Activated T-cell treated with anti-CD3 and anti-CD28 coated beads, Interleukin-2, amount 50 U/mL, for 24 hours (primary cell): ENCODE measurements around the gene CUL5.

Experiments used
- DNase-seq: peaks from one replicate; pipeline ENCODE4 v3.0.0-alpha.2; 2020
- H3K27ac Mint-ChIP-seq: 2 replicates; pipeline ENCODE4 v1.8.0; 2020; ENCODE audit warnings: mild to moderate bottlenecking, mixed read lengths
- H3K27me3 Mint-ChIP-seq: 2 replicates; pipeline ENCODE4 v1.8.0; 2020; ENCODE audit warnings: mixed read lengths
- H3K36me3 Mint-ChIP-seq: 2 replicates; pipeline ENCODE4 v1.8.0; 2020; ENCODE audit warnings: low read depth, mixed read lengths
- H3K4me1 Mint-ChIP-seq: 2 replicates; pipeline ENCODE4 v1.8.0; 2020; ENCODE audit warnings: low read depth, mixed read lengths
- H3K4me3 Mint-ChIP-seq: 2 replicates; pipeline ENCODE4 v1.8.0; 2020; ENCODE audit warnings: mild to moderate bottlenecking, moderate library complexity, mixed read lengths
- H3K9me3 Mint-ChIP-seq: 2 replicates; pipeline ENCODE4 v1.8.0; 2020; ENCODE audit warnings: mixed read lengths

The CUL5 gene

DNA sequence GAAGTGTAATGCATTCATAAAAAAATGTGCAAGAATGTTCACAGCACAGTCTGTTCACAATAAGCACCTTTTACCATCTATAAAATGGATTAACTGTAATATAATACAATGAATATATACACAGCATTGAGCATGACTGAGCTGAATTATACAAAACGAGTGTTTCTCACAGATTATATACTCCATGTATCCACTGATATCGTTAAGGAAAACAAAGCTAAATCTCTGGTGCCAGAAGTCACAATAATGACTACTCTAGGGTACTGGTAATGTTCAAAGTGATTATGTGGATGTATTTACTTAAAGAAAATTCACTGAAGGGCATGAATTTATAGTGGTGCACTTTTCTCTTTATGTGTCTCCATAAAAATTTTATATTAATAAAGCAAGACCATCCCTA is 145.9 kb downstream of the CUL5 start:
- DNase-seq, result no peak
- Mint-ChIP-seq H3K4me3 (no peak overlapping the region), H3K9me3 (no peaks in the 10 kb centered on the region), H3K27ac (no peak overlapping the region), H3K27me3 (no peaks in the 10 kb centered on the region), H3K4me1 (peaks cover 9% of the 10 kb centered on the region), H3K36me3 (peaks cover 42% of the 10 kb centered on the region)
